ENCODE data around the gene OPCML.

GRCh38 chr11:132780046-132780445, 752.3 kb downstream of the OPCML start:
- TF ChIP-seq CTCF (IDR thresholded peaks at IDR 0.05) (no peak), POLR2A (IDR thresholded peaks at IDR 0.05) (no peak), POLR2AphosphoS5 (IDR thresholded peaks at IDR 0.05; ENCODE audit: insufficient read depth in 1 of 2, low read depth in 1 of 2) (no peak)

All from vagina (tissue), 2 donors.